GM12872 (cell line): ENCODE measurements around the gene HPD.

Experiments
- CTCF ChIP-seq: IDR thresholded peaks from 3 replicates; pipeline ENCODE4 v1.5.1; 2011; ENCODE audit warnings: low read depth, mild to moderate bottlenecking, low read length, moderate library complexity; ENCODE audit not compliant: insufficient read depth

Gene HPD

GRCh38 chr12:121892673-121893561, 34.3 kb upstream of the HPD start:
- no peak for TF ChIP-seq CTCF

GRCh38 chr12:121889274-121889624, 30.6 kb upstream of the HPD start:
- no peak for TF ChIP-seq CTCF

- TF ChIP-seq CTCF: peak; percentile 81
These were observed 30.0 kb upstream of the HPD start, which contains the start of gene PSMD9 for GRCh38 chr12:121888478-121889273. Gene PSMD9 (plus strand): TSS chr12:121888790. CDS start chr12:121888857, 67 bp downstream.

- no peak for TF ChIP-seq CTCF
These were observed 29.4 kb upstream of the HPD start for GRCh38 chr12:121888083-121888477.

- no peak for TF ChIP-seq CTCF
These were observed 24.6 kb upstream of the HPD start for GRCh38 chr12:121883315-121883660.

- no peak for TF ChIP-seq CTCF
These were observed 16.9 kb upstream of the HPD start for GRCh38 chr12:121875582-121875981.

GRCh38 chr12:121874071-121874470, 15.4 kb upstream of the HPD start:
- TF ChIP-seq CTCF: no peak
